Ecto neural progenitor cell (in vitro differentiated cells): ENCODE data around the gene DES.
A peak's percentile ranks its signal among the peaks of the same experiment; 100 is the strongest.

Experiments used
- DNase-seq: peaks from one replicate; pipeline ENCODE4 v3.0.0-alpha.2; 2018; ENCODE audit warnings: low spot score

Gene DES

GRCh38 chr2:219453671-219454590 lies 35.8 kb downstream of the DES start:
- DNase-seq = peak; percentile 49

- DNase-seq = no peak
These were observed 37.4 kb downstream of the DES start for GRCh38 chr2:219455581-219455980.

GRCh38 chr2:219457784-219458369 lies 39.7 kb downstream of the DES start:
- no peak for DNase-seq

GRCh38 chr2:219458996-219459395 lies 40.8 kb downstream of the DES start:
- DNase-seq = no peak

GRCh38 chr2:219459460-219460311 lies 41.5 kb downstream of the DES start:
- peak; percentile 86 for DNase-seq

- peak; percentile 87 for DNase-seq
These were observed 42.3 kb downstream of the DES start for GRCh38 chr2:219460424-219460926.

GRCh38 chr2:219461047-219461514 lies 42.9 kb downstream of the DES start:
- DNase-seq = no peak

- DNase-seq = no peak
These were observed 43.5 kb downstream of the DES start for GRCh38 chr2:219461669-219462068.

- no peak for DNase-seq
These were observed 44.2 kb downstream of the DES start for GRCh38 chr2:219462349-219462748.

- no peak for DNase-seq
These were observed 46.3 kb downstream of the DES start for GRCh38 chr2:219464286-219465032.

- DNase-seq = no peak
These were observed 47.7 kb downstream of the DES start for GRCh38 chr2:219465659-219466561.

GRCh38 chr2:219466816-219467735 lies 48.9 kb downstream of the DES start:
- DNase-seq = no peak

- DNase-seq = no peak
These were observed 49.5 kb downstream of the DES start for GRCh38 chr2:219467736-219468075.

GRCh38 chr2:219468410-219469185 lies 50.4 kb downstream of the DES start:
- no peak for DNase-seq

- no peak for DNase-seq
These were observed 51.1 kb downstream of the DES start for GRCh38 chr2:219469186-219469724.

GRCh38 chr2:219470429-219470828 lies 52.3 kb downstream of the DES start:
- no peak for DNase-seq

- no peak for DNase-seq
These were observed 53.5 kb downstream of the DES start for GRCh38 chr2:219471476-219472371.
